ENCODE data around the gene MYBPC1. TPM values are rescaled to one million over a fixed set of nuclear protein-coding genes. Genes with fewer than 3 reads are reported as not detected.

The MYBPC1 gene
- total and polyA plus RNA-seq, 2 experiments from 2014 or later, result 0.18 TPM; not detected in 1

- TF ChIP-seq EZH2 (IDR thresholded peaks at IDR 0.05; ENCODE audit: low read depth, unreplicated experiment) (no peak), POLR2AphosphoS5 (IDR thresholded peaks at IDR 0.05; ENCODE audit: low read depth) (no peak), CTCF (conservative IDR thresholded peaks at IDR 0.05; ENCODE audit: low read depth in 2 of 2) (no peak), ZNF331 (CRISPR knock-in tag; IDR thresholded peaks at IDR 0.05; ENCODE audit: low read depth) (no peak), EZH2phosphoT487 (IDR thresholded peaks at IDR 0.05; ENCODE audit: unreplicated experiment) (no peak), REST (IDR thresholded peaks at IDR 0.05; ENCODE audit: unreplicated experiment) (no peak), ZNF114 (CRISPR knock-in tag; IDR thresholded peaks at IDR 0.05) (no peak), CREB1 (CRISPR knock-in tag; IDR thresholded peaks at IDR 0.05; ENCODE audit: low read depth) (no peak), ZNF462 (CRISPR knock-in tag; IDR thresholded peaks at IDR 0.05) (no peak), STAT1 (IDR thresholded peaks at IDR 0.05; ENCODE audit: unreplicated experiment) (no peak), NANOG (IDR thresholded peaks at IDR 0.05; ENCODE audit: borderline replicate concordance) (no peak), ETS1 (IDR thresholded peaks at IDR 0.05) (no peak)
- Histone ChIP-seq H3K4me1 (ENCODE audit: insufficient read depth) (peaks cover 7% of the 10 kb centered on the region; the same call in 1 of the 2 replicates), H3K27me3 (ENCODE audit: insufficient read depth) (no peaks in the 10 kb centered on the region), H4K20me1 (replicated peaks; ENCODE audit: insufficient read depth) (no peaks in the 10 kb centered on the region), H2AFZ (no peak overlapping the region), H3K27ac (ENCODE audit: low read depth) (no peak overlapping the region), H3K4me3 (no peak overlapping the region), H3F3A (replicated peaks; ENCODE audit: low read depth) (no peaks in the 10 kb centered on the region), H3K79me2 (replicated peaks; ENCODE audit: insufficient read depth) (no peaks in the 10 kb centered on the region), H3K36me3 (ENCODE audit: insufficient read depth) (no peaks in the 10 kb centered on the region), H3K4me2 (no peak overlapping the region), H3K9me2 (ENCODE audit: insufficient read depth) (no peaks in the 10 kb centered on the region)
- ATAC-seq (no peak), DNase-seq (ENCODE audit: low spot score) (no peak)
- Mint-ChIP-seq H3K27ac (no peak overlapping the region), H3K4me3 (no peak overlapping the region), H3K36me3 (ENCODE audit: low read depth) (no peaks in the 10 kb centered on the region), H3K4me1 (peaks cover 13% of the 10 kb centered on the region; the same call in 2 of the 3 replicates), H3K27me3 (ENCODE audit: insufficient read depth, low read depth, poor library complexity) (no peaks in the 10 kb centered on the region), H3K9me3 (no peaks in the 10 kb centered on the region)
Measured at GRCh38 chr12:101591781-101592180, 3.0 kb upstream of the MYBPC1 start.

Measured in GM23338 (cell line).